PC-9 (cell line): ENCODE data around the gene NR3C1. TPM values are rescaled to one million over a fixed set of nuclear protein-coding genes. Genes with fewer than 3 reads are reported as not detected.
"Not testable (repeated sequence)": the region's sequence is repeated elsewhere in the genome, so short reads cannot be mapped to it uniquely, and the experiment has no call there.

Source experiments
- BruUV-seq: library from RNA; stranded (reverse); fragments of 400-500 nt; replicated peaks from 2 replicates; lab custom pipeline; 2021; lab: Mats Ljungman, UMichigan
- CTCF ChIA-PET: fragments of 300-600 bp; sonication (Branson Sonifier 250); formaldehyde crosslinking; loops from one replicate; lab custom pipeline; 2022; ENCODE audit warnings: antibody characterized with exemption; lab: Charles Lee
- POLR2A ChIA-PET: fragments of 300-600 bp; sonication (Branson Sonifier 250); formaldehyde crosslinking; loops from one replicate; lab custom pipeline; 2022; ENCODE audit warnings: antibody characterized with exemption; ENCODE audit not compliant: unreplicated experiment; lab: Charles Lee
- DNase-seq, 2 experiments: peaks; one replicate each; pipeline versions ENCODE4 v3.0.0 to v3.0.0-alpha.2; 2015 to 2022; ENCODE audit warnings: mixed read lengths in 1 of 2
- H2AFZ ChIP-seq: fragments of 200-600 bp; sonication (generic); 2 replicates; pipeline ENCODE4 v1.8.1; 2017; ENCODE audit warnings: antibody characterized with exemption
- H3F3A ChIP-seq: fragments of 200-600 bp; sonication (generic); 2 replicates; pipeline ENCODE4 v1.8.1; 2017; ENCODE audit warnings: antibody characterized with exemption, mild to moderate bottlenecking, low read depth; ENCODE audit not compliant: insufficient read depth
- H3K27ac ChIP-seq: fragments of 200-600 bp; sonication (generic); 2 replicates; pipeline ENCODE4 v1.6.1; 2016; ENCODE audit warnings: mixed run types
- H3K27me3 ChIP-seq: fragments of 200-600 bp; sonication (generic); 2 replicates; pipeline ENCODE4 v1.6.1; 2016; ENCODE audit warnings: low read depth, mixed run types; ENCODE audit not compliant: insufficient read depth
- H3K36me3 ChIP-seq: fragments of 200-600 bp; sonication (generic); 2 replicates; pipeline ENCODE4 v1.6.1; 2016; ENCODE audit warnings: low read depth, mixed run types
- H3K4me1 ChIP-seq: fragments of 200-600 bp; sonication (generic); replicated peaks from 2 replicates; pipeline ENCODE4 v1.6.1; 2016; ENCODE audit warnings: mixed run types; ENCODE audit not compliant: insufficient read depth
- H3K4me2 ChIP-seq: fragments of 200-600 bp; sonication (generic); 2 replicates; pipeline ENCODE4 v1.6.1; 2017; ENCODE audit warnings: mixed run types
- H3K4me3 ChIP-seq: fragments of 200-600 bp; sonication (generic); 2 replicates; pipeline ENCODE4 v1.6.1; 2016; ENCODE audit warnings: mixed run types
- H3K79me2 ChIP-seq: fragments of 200-600 bp; sonication (generic); 2 replicates; pipeline ENCODE4 v1.6.1; 2017; ENCODE audit warnings: low read depth, mixed run types
- H3K9me2 ChIP-seq: fragments of 200-600 bp; sonication (generic); 2 replicates; pipeline ENCODE4 v1.8.1; 2017; ENCODE audit warnings: mild to moderate bottlenecking; ENCODE audit not compliant: insufficient read depth
- H3K9me3 ChIP-seq: fragments of 200-600 bp; sonication (generic); 2 replicates; pipeline ENCODE4 v1.8.1; 2016; ENCODE audit warnings: low read depth; ENCODE audit not compliant: insufficient read depth
- H4K20me1 ChIP-seq: fragments of 200-600 bp; sonication (generic); 2 replicates; pipeline ENCODE4 v1.8.1; 2017; ENCODE audit not compliant: insufficient read depth
- CTCF ChIP-seq: fragments of 200-600 bp; sonication (generic); conservative IDR thresholded peaks from 2 replicates; pipeline ENCODE4 v1.6.1; 2017; ENCODE audit warnings: mixed run types, antibody characterized with exemption, mild to moderate bottlenecking, moderate library complexity
- EZH2 ChIP-seq: fragments of 200-600 bp; sonication (generic); IDR thresholded peaks from 2 replicates; pipeline ENCODE4 v1.8.0; 2017; ENCODE audit warnings: antibody characterized with exemption, low read depth
- intact Hi-C: fragments of 100-400 bp; cut with micrococcal nuclease; formaldehyde crosslinking; loops from one replicate; pipeline ENCODE4 v1.10.0; 2022; ENCODE audit not compliant: unreplicated experiment
- total RNA-seq: library from RNA; stranded (reverse); gene quantifications from 2 replicates; pipeline ENCODE4 v1.2.3, GENCODE V29; 2021

The NR3C1 gene
- total RNA-seq, 1 experiment from 2014 or later = 52.8 TPM

- H3K9me3 ChIP-seq = peaks cover 6% of the 10 kb centered on the region; the same call in 1 of the 2 replicates
- H3K36me3 ChIP-seq = no peaks in the 10 kb centered on the region
- ChIA-PET POLR2A (no interaction called here), CTCF (no interaction called here)
- TF ChIP-seq CTCF (no peak), EZH2 (no peak)
- H3K4me1 ChIP-seq = no peaks in the 10 kb centered on the region
- intact Hi-C loops = no loop called here
- BruUV-seq = no TSS peak
- H3K4me3 ChIP-seq = no peak overlapping the region
- no peaks in the 10 kb centered on the region for H3F3A ChIP-seq
- no peak for DNase-seq
- no peak overlapping the region for H2AFZ ChIP-seq
- no peaks in the 10 kb centered on the region for H3K27me3 ChIP-seq
- H3K4me2 ChIP-seq = no peak overlapping the region
- H3K27ac ChIP-seq = no peak overlapping the region
- H4K20me1 ChIP-seq = no peaks in the 10 kb centered on the region
- peaks cover 25% of the 10 kb centered on the region for H3K79me2 ChIP-seq
- H3K9me2 ChIP-seq = no peaks in the 10 kb centered on the region
These were observed 73.6 kb downstream of the NR3C1 start for GRCh38 chr5:143329843-143330242.

- TF ChIP-seq EZH2 = no peak
- intact Hi-C loops = no loop called here
- no peaks in the 10 kb centered on the region for H3F3A ChIP-seq
- no peaks in the 10 kb centered on the region for H3K9me2 ChIP-seq
- POLR2A ChIA-PET = no interaction called here
- H3K79me2 ChIP-seq = peaks cover 25% of the 10 kb centered on the region
- H4K20me1 ChIP-seq = no peaks in the 10 kb centered on the region
- H3K36me3 ChIP-seq = no peaks in the 10 kb centered on the region
- no peaks in the 10 kb centered on the region for H3K27me3 ChIP-seq
- BruUV-seq = no TSS peak
- no peak overlapping the region for H3K4me3 ChIP-seq
- H3K4me1 ChIP-seq = no peaks in the 10 kb centered on the region
- CTCF ChIA-PET = no interaction called here
- H3K27ac ChIP-seq = no peak overlapping the region
- no peak overlapping the region for H2AFZ ChIP-seq
- DNase-seq = no peak
- H3K4me2 ChIP-seq = no peak overlapping the region
- H3K9me3 ChIP-seq = peaks cover 6% of the 10 kb centered on the region; the same call in 1 of the 2 replicates
These were observed 74.8 kb downstream of the NR3C1 start for GRCh38 chr5:143328589-143329220.

- H2AFZ ChIP-seq, POLR2A ChIA-PET, H3K4me1 ChIP-seq, H3F3A ChIP-seq, H3K27me3 ChIP-seq, intact Hi-C loops, CTCF ChIA-PET, H3K4me3 ChIP-seq, H3K9me2 ChIP-seq, DNase-seq, H3K36me3 ChIP-seq, H3K27ac ChIP-seq, BruUV-seq, H4K20me1 ChIP-seq, H3K4me2 ChIP-seq, H3K9me3 ChIP-seq: not testable (repeated sequence)
- H3K79me2 ChIP-seq = peaks cover 25% of the 10 kb centered on the region
These were observed 78.4 kb downstream of the NR3C1 start for GRCh38 chr5:143325086-143325485.

GRCh38 chr5:143322931-143323630 is 80.4 kb downstream of the NR3C1 start:
- H4K20me1 ChIP-seq, H3K36me3 ChIP-seq, CTCF ChIA-PET, POLR2A ChIA-PET, H3K4me3 ChIP-seq, DNase-seq, H3K27ac ChIP-seq, H3F3A ChIP-seq, H2AFZ ChIP-seq, intact Hi-C loops, H3K4me1 ChIP-seq, H3K9me2 ChIP-seq, H3K4me2 ChIP-seq, H3K27me3 ChIP-seq, BruUV-seq, H3K9me3 ChIP-seq: not testable (repeated sequence)
- H3K79me2 ChIP-seq = peaks cover 13% of the 10 kb centered on the region; the same call in 1 of the 2 replicates
